Measurements from ENCODE around the gene BHLHA15. TPM values are rescaled to one million over a fixed set of nuclear protein-coding genes. Genes with fewer than 3 reads are reported as not detected.

BHLHA15 gene
- 0.13 TPM in 1 of 2 replicates, not detected in the other for total RNA-seq

GRCh38 chr7:98211221-98211675 lies at the start of gene BHLHA15:
Gene BHLHA15 (plus strand): TSS chr7:98211439. CDS start chr7:98212310, 871 bp downstream.

GRCh38 chr7:98251601-98252424 lies 40.6 kb downstream of the BHLHA15 start, which contains the start of gene TECPR1:
Gene TECPR1 (minus strand): TSS chr7:98252232. CDS start chr7:98246146, 6,086 bp downstream.

Other genes with a start within 250 kb of the BHLHA15 start
- not detected in 2 replicates for gene OCM2, start 221.2 kb upstream of the BHLHA15 start, total RNA-seq
- gene LMTK2, start 104.6 kb upstream of the BHLHA15 start, total RNA-seq, result 7.5 and 10.5 TPM in 2 replicates
- gene TECPR1, start 40.8 kb downstream of the BHLHA15 start, total RNA-seq, result 18.8 and 28.8 TPM in 2 replicates
- gene BRI3, start 70.2 kb downstream of the BHLHA15 start, total RNA-seq, result 37.0 and 64.2 TPM in 2 replicates
- 5.4 and 8.5 TPM in 2 replicates for gene BAIAP2L1, start 189.7 kb downstream of the BHLHA15 start, total RNA-seq